HG03066 (cell line): ENCODE data around the gene FAM83D.
"Not testable (repeated sequence)": the region's sequence is repeated elsewhere in the genome, so short reads cannot be mapped to it uniquely, and the experiment has no call there.

Source experiments
- ATAC-seq: cut with Tn5 transposase; IDR thresholded peaks from one replicate; pipeline ENCODE4 v1.9.1; 2021; ENCODE audit warnings: low read depth; ENCODE audit not compliant: unreplicated experiment

The FAM83D gene

DNA sequence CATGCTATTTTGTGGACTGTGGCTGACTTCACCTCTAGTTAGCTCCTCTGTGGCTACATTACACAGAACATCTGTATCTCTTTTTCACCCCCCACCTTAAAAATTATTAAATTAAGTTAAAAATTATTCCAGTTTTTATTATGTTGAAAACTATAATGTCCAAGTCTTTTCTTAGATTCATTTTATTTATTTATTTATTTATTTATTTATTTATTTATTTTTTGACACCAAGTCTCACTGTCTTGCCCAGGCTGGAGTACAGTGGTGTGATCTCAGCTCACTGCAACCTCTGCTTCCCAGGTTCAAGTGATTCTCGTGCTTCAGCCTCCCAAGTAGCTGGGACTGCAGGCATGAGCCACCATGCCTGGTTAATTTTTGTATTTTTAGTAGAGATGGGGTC, 70.6 kb downstream of the FAM83D start:
- ATAC-seq, result not testable (repeated sequence)

DNA sequence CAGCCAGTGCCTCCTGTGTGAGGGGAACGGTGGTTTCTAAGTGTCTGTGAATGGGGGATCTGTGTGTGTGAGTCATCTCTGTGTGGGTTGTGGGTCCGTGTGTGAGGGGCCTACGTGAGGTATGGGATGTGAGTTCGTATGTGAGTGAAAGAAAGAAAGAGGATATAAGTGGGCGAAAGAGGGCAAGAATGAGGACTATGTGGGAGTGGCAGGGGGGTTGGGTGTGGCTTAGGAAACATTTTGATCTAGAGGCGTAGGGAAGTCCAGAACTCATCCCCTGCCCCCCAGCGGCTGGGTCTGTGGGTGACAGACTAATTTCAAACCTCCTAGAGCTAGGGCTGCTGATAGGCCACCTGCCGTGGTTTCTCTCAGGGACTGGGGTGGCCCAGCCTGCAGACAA, 71.4 kb downstream of the FAM83D start:
- ATAC-seq, result peak; percentile 91

DNA sequence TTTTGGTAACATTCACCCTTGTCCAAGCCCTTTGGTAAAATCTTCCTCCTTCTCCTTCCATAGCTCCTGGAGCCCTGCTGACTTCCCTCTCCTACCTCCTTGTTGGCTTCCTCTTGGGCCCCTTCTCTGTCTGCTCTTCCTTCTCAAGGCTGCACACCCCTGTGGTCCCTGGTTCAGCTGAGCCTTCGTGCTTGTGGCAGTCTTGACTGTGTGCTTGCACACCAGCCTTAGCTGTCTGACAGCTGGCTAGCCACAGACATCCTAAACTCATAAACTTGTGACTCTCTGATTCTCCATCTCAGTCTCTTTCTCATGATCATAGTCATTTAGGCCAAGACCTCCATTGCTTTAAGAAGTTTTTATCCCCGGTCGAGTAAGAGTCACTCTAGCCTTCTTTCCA, 73.0 kb downstream of the FAM83D start:
- no peak for ATAC-seq

DNA sequence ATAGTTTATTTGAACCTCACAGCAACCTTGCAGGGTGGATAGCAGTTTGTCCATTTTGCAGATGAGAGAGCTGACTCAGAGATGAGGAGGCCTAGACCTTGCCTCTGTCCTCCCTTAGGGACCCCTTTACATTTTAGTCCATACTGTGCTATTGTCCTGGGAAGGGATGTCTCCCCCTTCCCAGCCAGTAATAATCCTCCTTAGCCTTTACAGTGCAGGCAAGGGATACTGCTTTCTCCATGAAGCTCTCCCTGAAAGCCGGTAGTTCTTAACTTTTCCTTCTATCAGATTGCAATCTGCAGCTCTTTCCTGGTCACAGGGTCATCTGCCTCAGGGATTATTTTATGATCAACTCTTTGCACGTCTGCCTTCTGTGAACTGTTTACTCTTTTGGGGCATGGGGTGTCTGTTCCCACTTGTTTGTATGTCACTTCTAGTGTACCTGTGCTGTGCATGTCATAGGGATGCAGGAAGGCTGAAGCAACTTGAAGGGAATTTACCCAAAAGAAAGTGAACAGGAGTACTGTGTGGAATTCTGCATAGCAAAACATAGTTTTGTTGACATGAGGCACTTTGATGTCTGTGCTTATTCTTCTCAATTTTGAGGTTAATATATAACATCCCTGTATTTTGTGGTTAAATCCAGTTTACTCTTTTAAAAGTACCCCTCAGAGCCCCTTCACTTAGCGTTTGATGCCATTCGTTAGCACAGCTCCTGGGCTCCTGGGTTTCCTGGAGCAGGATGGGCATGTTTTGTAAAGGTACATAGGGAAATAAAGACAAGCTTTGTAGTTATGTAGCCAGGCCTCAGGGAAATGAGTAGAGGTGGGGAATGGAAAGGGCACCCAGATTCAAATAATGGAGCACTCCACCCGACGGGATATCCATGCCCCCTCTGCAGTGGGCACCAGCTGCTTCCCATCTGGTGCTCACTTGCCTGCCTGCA, 74.0 kb downstream of the FAM83D start:
- no peak for ATAC-seq
